GM23248 (cell line): ENCODE measurements around the gene CNGB1. TPM values are rescaled to one million over a fixed set of nuclear protein-coding genes. Genes with fewer than 3 reads are reported as not detected.

Source experiments
- DNase-seq: peaks from one replicate; pipeline ENCODE4 v3.0.0-alpha.2; 2015
- H2AFZ ChIP-seq: fragments of 200-600 bp; sonication (generic); 2 replicates; pipeline ENCODE4 v1.6.1; 2016; ENCODE audit warnings: antibody characterized with exemption
- H3F3A ChIP-seq: fragments of 200-600 bp; sonication (generic); 2 replicates; pipeline ENCODE4 v1.6.1; 2016; ENCODE audit warnings: mild to moderate bottlenecking, antibody characterized with exemption, mixed run types; ENCODE audit not compliant: insufficient read depth
- H3K27ac ChIP-seq: fragments of 200-600 bp; sonication (generic); 2 replicates; pipeline ENCODE4 v1.5.1; 2016; ENCODE audit warnings: mild to moderate bottlenecking
- H3K27me3 ChIP-seq: fragments of 200-600 bp; sonication (generic); replicated peaks from 2 replicates; pipeline ENCODE4 v1.6.1; 2016; ENCODE audit warnings: mild to moderate bottlenecking; ENCODE audit not compliant: insufficient read depth
- H3K36me3 ChIP-seq: fragments of 200-600 bp; sonication (generic); 2 replicates; pipeline ENCODE4 v1.6.1; 2016; ENCODE audit warnings: low read depth, mild to moderate bottlenecking
- H3K4me1 ChIP-seq: fragments of 200-600 bp; sonication (generic); 2 replicates; pipeline ENCODE4 v1.6.1; 2016; ENCODE audit warnings: mild to moderate bottlenecking; ENCODE audit not compliant: insufficient read depth
- H3K4me2 ChIP-seq: fragments of 200-600 bp; sonication (generic); one replicate; pipeline ENCODE4 v1.6.1; 2016; ENCODE audit warnings: mild to moderate bottlenecking; ENCODE audit not compliant: unreplicated experiment
- H3K4me3 ChIP-seq: fragments of 200-600 bp; sonication (generic); 2 replicates; pipeline ENCODE4 v1.5.1; 2016; ENCODE audit warnings: mild to moderate bottlenecking
- H3K79me2 ChIP-seq: fragments of 200-600 bp; sonication (generic); 2 replicates; pipeline ENCODE4 v1.6.1; 2016; ENCODE audit warnings: mild to moderate bottlenecking; ENCODE audit not compliant: insufficient read depth
- H3K9ac ChIP-seq: fragments of 200-600 bp; sonication (generic); 2 replicates; pipeline ENCODE4 v1.6.1; 2016; ENCODE audit warnings: mild to moderate bottlenecking
- H3K9me2 ChIP-seq: fragments of 200-600 bp; sonication (generic); 2 replicates; pipeline ENCODE4 v1.6.1; 2016; ENCODE audit warnings: mixed run types, mild to moderate bottlenecking, moderate library complexity; ENCODE audit not compliant: insufficient read depth
- H3K9me3 ChIP-seq: fragments of 200-600 bp; sonication (generic); one replicate; pipeline ENCODE4 v1.6.1; 2017; ENCODE audit warnings: low read depth
- H4K20me1 ChIP-seq: fragments of 200-600 bp; sonication (generic); 2 replicates; pipeline ENCODE4 v1.6.0; 2016; ENCODE audit not compliant: insufficient read depth
- EZH2 ChIP-seq: fragments of 200-600 bp; sonication (generic); IDR thresholded peaks from 2 replicates; pipeline ENCODE4 v1.6.1; 2018; ENCODE audit warnings: antibody characterized with exemption, mild to moderate bottlenecking; ENCODE audit not compliant: insufficient read depth, poor library complexity, severe bottlenecking
- EZH2phosphoT487 ChIP-seq: fragments of 200-600 bp; sonication (generic); IDR thresholded peaks from 2 replicates; pipeline ENCODE4 v1.6.1; 2018; ENCODE audit warnings: antibody characterized with exemption, moderate library complexity, mild to moderate bottlenecking, low read depth; ENCODE audit not compliant: insufficient read depth
- WGBS, 2 experiments: methylation state at CpG; one replicate each; pipeline ENCODE4 v1.1.6; 2015 to 2017; ENCODE audit warnings: low lambda C conversion rate in 2 of 2, low coverage in 1 of 2; ENCODE audit errors: missing lambda C conversion rate in 2 of 2; 5-methylcytosine and 5-hydroxymethylcytosine counted together
- in situ Hi-C: fragments of 300-500 bp; cut with MboI; formaldehyde crosslinking; loops from 2 replicates; pipeline ENCODE4 v1.15.0; 2020
- polyA plus RNA-seq: library from polyadenylated mRNA; unstranded; fragments of >200 nt; fragmentation: Nextera tagmentation; extraction: Ambion mirVana; gene quantifications from 2 replicates; pipeline ENCODE4 v1.2.1, GENCODE V29; 2016
- total RNA-seq: library from RNA; depleted of rRNA; stranded (reverse); fragments of >200 nt; shearing (Covaris generic); gene quantifications from 2 replicates; pipeline ENCODE4 v1.2.3, GENCODE V29; 2014

Gene CNGB1
- total and polyA plus RNA-seq, 2 experiments from 2014 or later = not detected

DNA sequence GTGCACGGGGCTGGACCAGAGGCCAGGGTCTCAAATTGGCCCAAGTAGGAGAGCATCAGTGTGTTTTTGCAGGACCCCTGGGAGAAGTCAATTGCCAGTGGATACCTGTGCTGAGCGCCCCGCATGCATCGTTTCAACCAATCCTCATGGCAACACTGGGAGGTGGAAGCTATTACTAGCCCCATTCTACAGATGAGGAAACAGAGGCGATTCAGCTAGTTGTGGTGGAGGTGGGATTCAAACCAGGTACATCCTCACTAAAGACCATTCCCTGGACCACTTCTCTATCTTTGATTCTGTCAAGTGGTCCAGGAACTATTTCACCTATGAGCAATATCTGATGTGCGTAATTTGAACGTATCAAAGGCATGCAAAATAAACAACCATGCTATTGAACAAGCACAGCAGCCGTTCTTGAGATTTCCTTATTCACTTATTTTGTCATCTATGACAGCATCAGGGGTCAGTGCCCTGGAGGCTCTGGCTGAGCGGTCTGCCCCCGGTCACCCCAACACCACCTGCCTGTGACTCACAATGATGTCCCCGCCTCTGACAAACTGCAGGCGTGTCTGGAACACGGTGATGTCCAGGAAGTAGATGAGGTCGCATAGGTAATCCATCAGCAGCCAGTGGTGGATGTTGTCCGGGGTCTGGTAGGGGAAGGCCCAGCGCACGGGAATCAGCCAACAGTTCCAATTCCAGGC lies 54.0 kb downstream of the CNGB1 start:
- H3K4me2 ChIP-seq = no peak overlapping the region
- H3K9me3 ChIP-seq = no peaks in the 10 kb centered on the region
- no peaks in the 10 kb centered on the region for H4K20me1 ChIP-seq
- H3K79me2 ChIP-seq = no peaks in the 10 kb centered on the region
- no peaks in the 10 kb centered on the region for H3F3A ChIP-seq
- WGBS, 2 experiments = 76 to 77% methylated on average over 17 of the region's 17 CpGs
- no peaks in the 10 kb centered on the region for H3K36me3 ChIP-seq
- H3K4me3 ChIP-seq = no peak overlapping the region
- H3K27ac ChIP-seq = no peak overlapping the region
- H2AFZ ChIP-seq = no peak overlapping the region
- no peak overlapping the region for H3K9ac ChIP-seq
- in situ Hi-C loops = no loop called here
- peaks cover 3% of the 10 kb centered on the region for H3K27me3 ChIP-seq
- no peaks in the 10 kb centered on the region for H3K4me1 ChIP-seq
- DNase-seq = no peak
- TF ChIP-seq EZH2 = no peak
- TF ChIP-seq EZH2phosphoT487 = no peak
- H3K9me2 ChIP-seq = no peaks in the 10 kb centered on the region

DNA sequence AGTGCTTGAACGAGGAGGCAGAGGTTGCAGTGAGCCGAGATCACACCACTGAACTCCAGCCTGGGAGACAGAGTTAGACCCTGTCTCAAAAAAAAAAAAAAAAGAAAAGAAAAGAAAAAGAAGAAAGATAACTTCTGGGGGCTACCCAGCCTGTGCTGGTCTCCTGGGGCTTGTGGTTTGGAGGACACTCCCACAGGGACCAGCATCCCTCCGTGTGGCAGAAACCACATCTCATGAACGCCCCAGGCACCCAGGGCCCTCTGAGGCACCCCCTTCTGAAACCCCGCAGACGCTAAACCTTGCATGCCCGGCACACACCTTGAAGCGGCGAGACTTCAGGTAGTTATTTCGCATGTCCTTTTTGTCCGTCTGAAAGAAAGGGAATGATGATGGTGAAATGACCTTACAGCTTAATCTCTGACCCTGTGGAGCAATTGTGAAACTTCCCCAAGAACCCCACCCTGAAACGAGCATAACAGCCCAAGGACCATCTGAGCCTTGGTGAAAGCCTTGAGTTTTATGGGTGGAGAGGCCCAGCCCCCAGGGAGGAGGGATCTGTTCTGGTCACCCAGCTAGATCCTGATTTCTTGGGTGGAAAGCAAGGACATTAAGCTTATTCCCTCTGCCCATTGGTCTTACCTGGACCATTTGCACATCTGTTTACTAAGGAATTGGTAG lies 55.0 kb downstream of the CNGB1 start:
- no peaks in the 10 kb centered on the region for H3K9me2 ChIP-seq
- no peaks in the 10 kb centered on the region for H4K20me1 ChIP-seq
- WGBS, 2 experiments = 69 to 70% methylated on average over 12 of the region's 12 CpGs

DNA sequence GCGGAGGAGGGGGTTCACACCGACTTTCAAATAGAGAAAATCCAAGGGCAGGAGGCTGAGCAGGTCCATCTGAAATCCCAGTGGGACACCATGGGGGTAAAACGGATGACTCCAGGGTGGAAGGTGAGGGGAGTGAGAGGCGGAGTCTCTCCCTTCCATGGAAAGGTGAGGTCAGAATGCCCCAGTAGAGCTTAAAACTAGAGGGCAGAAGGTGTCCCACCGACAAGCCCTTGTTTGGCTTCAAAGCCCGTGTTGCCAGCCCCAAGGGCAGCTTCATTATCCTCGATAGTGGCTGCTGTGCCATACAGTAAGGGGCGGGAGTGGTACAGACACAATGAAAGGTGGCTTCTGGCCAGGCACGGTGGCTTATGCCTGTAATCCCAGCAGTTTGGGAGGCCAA lies 55.7 kb downstream of the CNGB1 start:
- H3K4me1 ChIP-seq = no peaks in the 10 kb centered on the region
- no peak for TF ChIP-seq EZH2
- no peak for TF ChIP-seq EZH2phosphoT487
- H3K9me2 ChIP-seq = no peaks in the 10 kb centered on the region
- DNase-seq = no peak
- no peaks in the 10 kb centered on the region for H3K9me3 ChIP-seq
- H3K27ac ChIP-seq = no peak overlapping the region
- H3K27me3 ChIP-seq = no peaks in the 10 kb centered on the region; the same call in 1 of the 2 replicates
- H3K4me3 ChIP-seq = no peak overlapping the region
- no peak overlapping the region for H2AFZ ChIP-seq
- 61 to 64% methylated on average over 9 of the region's 9 CpGs for WGBS, 2 experiments
- in situ Hi-C loops = no loop called here
- H3F3A ChIP-seq = no peaks in the 10 kb centered on the region
- H4K20me1 ChIP-seq = no peaks in the 10 kb centered on the region
- no peak overlapping the region for H3K4me2 ChIP-seq
- no peak overlapping the region for H3K9ac ChIP-seq
- H3K36me3 ChIP-seq = no peaks in the 10 kb centered on the region
- H3K79me2 ChIP-seq = no peaks in the 10 kb centered on the region

More for the DNA sequence above, 55.0 kb downstream of the CNGB1 start:
- Histone ChIP-seq H3K27me3 (no peaks in the 10 kb centered on the region; the same call in none of the 2 replicates), H2AFZ (no peak overlapping the region), H3K9ac (no peak overlapping the region), H3K27ac (no peak overlapping the region), H3F3A (no peaks in the 10 kb centered on the region), H3K4me1 (no peaks in the 10 kb centered on the region), H3K4me3 (no peak overlapping the region), H3K9me3 (no peaks in the 10 kb centered on the region), H3K36me3 (no peaks in the 10 kb centered on the region), H3K79me2 (no peaks in the 10 kb centered on the region), H3K4me2 (no peak overlapping the region)
- DNase-seq = no peak
- in situ Hi-C loops = no loop called here
- TF ChIP-seq EZH2phosphoT487 (no peak), EZH2 (no peak)

DNA sequence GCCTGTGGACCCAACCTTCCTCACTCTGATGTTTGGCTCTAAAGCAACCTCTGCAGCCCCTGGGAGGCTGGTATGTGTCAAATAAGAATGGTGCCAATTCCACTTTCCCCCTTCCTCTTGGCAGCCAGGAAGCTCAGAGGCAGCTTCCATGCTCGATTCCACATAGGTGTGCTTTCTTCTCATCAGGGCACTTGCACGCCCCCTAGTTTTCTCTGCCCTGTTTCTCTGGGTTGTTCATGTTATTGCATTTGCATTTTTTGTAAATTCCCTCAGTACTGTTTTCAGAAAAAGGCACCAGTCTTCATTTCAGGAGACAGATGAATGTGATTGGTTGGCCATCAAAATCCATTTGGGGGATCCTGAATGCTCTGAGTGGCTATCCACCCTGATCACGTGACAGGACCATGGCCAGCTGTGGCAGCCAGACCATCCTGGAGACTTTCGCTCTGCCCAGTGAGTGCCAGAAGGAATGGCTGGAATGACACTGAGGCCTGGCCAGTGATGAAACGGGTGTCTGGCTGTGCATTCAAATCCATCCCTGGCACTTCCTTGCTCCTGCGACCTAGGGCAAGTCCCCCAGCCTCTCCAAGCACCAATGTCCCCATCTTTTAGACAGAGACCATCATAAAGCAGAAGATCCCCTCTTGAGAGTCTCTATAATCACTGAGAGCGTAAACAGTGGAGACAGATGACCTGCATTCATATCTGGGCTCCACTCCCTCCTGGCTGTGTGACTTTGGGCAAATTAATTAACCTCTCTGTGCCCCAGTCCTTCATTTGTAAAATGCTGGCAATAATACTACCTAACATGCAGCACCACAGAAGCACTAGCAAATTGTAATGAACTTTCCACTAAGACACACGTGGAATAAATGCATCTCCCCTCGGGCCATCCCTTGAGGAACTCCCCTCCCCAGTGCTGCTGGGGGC lies 56.4 kb downstream of the CNGB1 start:
- in situ Hi-C loops = no loop called here
- 65 to 67% methylated on average over 9 of the region's 9 CpGs for WGBS, 2 experiments
- H3K27me3 ChIP-seq = no peaks in the 10 kb centered on the region; the same call in 1 of the 2 replicates

More for the DNA sequence above, 56.4 kb downstream of the CNGB1 start:
- Histone ChIP-seq H3K9me2 (no peaks in the 10 kb centered on the region), H3K4me3 (no peak overlapping the region), H3K4me2 (no peak overlapping the region), H3K4me1 (no peaks in the 10 kb centered on the region), H3K9me3 (no peaks in the 10 kb centered on the region), H3K79me2 (no peaks in the 10 kb centered on the region), H4K20me1 (no peaks in the 10 kb centered on the region), H2AFZ (no peak overlapping the region), H3F3A (no peaks in the 10 kb centered on the region), H3K27ac (no peak overlapping the region), H3K9ac (no peak overlapping the region), H3K36me3 (no peaks in the 10 kb centered on the region)
- DNase-seq = no peak
- no peak for TF ChIP-seq EZH2phosphoT487
- no peak for TF ChIP-seq EZH2
